GM12878 (cell line): ENCODE results near the gene TOP1. TPM values are rescaled to one million over a fixed set of nuclear protein-coding genes. Genes with fewer than 3 reads are reported as not detected.

Experiments used
- ATF7 ChIP-seq: fragments of 450-650 bp; IDR thresholded peaks from 2 replicates; pipeline ENCODE4 v1.6.1; 2016; ENCODE audit warnings: low read depth, mild to moderate bottlenecking
- BRCA1 ChIP-seq: IDR thresholded peaks from 2 replicates; pipeline ENCODE4 v1.6.1; 2011; ENCODE audit warnings: low read depth, low read length, improper control_type of control experiment
- CEBPB ChIP-seq, 2 experiments: fragments of 150-350 bp in 1 of 2; IDR thresholded peaks; 2 replicates each; pipeline ENCODE4 v1.6.1; 2012 to 2014; ENCODE audit warnings: low read depth in 2 of 2, low read length in 2 of 2, borderline replicate concordance in 1 of 2, inconsistent platforms in 1 of 2
- CREB1 ChIP-seq: IDR thresholded peaks from 2 replicates; pipeline ENCODE4 v1.6.1; 2012; ENCODE audit warnings: low read depth, mild to moderate bottlenecking, inconsistent platforms
- GABPA ChIP-seq: IDR thresholded peaks from 2 replicates; pipeline ENCODE4 v1.6.1; 2014; ENCODE audit warnings: antibody characterized with exemption, low read depth, mild to moderate bottlenecking, inconsistent platforms
- HDAC6 ChIP-seq: fragments of 200-600 bp; sonication (generic); IDR thresholded peaks from one replicate; pipeline ENCODE4 v1.8.0; 2017; ENCODE audit warnings: antibody characterized with exemption; ENCODE audit not compliant: unreplicated experiment
- HDGF ChIP-seq: fragments of 450-650 bp; IDR thresholded peaks from 2 replicates; pipeline ENCODE4 v1.6.1; 2016; ENCODE audit warnings: antibody characterized with exemption
- IRF4 ChIP-seq: IDR thresholded peaks from 2 replicates; pipeline ENCODE4 v1.6.1; 2011; ENCODE audit warnings: low read depth, low read length
- KAT2A ChIP-seq: conservative IDR thresholded peaks from 2 replicates; pipeline ENCODE4 v1.6.1; 2011; ENCODE audit warnings: low read depth, low read length; ENCODE audit not compliant: control insufficient read depth
- MEF2B ChIP-seq: fragments of 450-650 bp; IDR thresholded peaks from 2 replicates; pipeline ENCODE4 v1.6.1; 2018; ENCODE audit warnings: mild to moderate bottlenecking, moderate library complexity; ENCODE audit not compliant: partially characterized antibody, poor library complexity, severe bottlenecking
- MTA2 ChIP-seq: fragments of 450-650 bp; IDR thresholded peaks from 2 replicates; pipeline ENCODE4 v1.6.1; 2016; ENCODE audit warnings: low read depth, mild to moderate bottlenecking, moderate library complexity
- NR2C2 ChIP-seq: IDR thresholded peaks from 2 replicates; pipeline ENCODE4 v1.6.1; 2011; ENCODE audit warnings: borderline replicate concordance, low read depth; ENCODE audit not compliant: control insufficient read depth, insufficient read length
- PAX8 ChIP-seq: fragments of 450-650 bp; IDR thresholded peaks from 2 replicates; pipeline ENCODE4 v1.6.1; 2017; ENCODE audit warnings: mild to moderate bottlenecking, moderate library complexity
- POLR2AphosphoS2 ChIP-seq: IDR thresholded peaks from 2 replicates; pipeline ENCODE4 v1.6.1; 2011; ENCODE audit warnings: low read depth, mild to moderate bottlenecking, low read length, improper control_type of control experiment, moderate library complexity
- RAD21 ChIP-seq: IDR thresholded peaks from 2 replicates; pipeline ENCODE4 v1.6.1; 2011; ENCODE audit warnings: mild to moderate bottlenecking, low read depth, low read length, moderate library complexity; ENCODE audit not compliant: insufficient read depth
- RELB ChIP-seq: fragments of 450-650 bp; IDR thresholded peaks from 2 replicates; pipeline ENCODE4 v1.6.1; 2017; ENCODE audit warnings: low read depth, mild to moderate bottlenecking, moderate library complexity
- RFX5 ChIP-seq: IDR thresholded peaks from 2 replicates; pipeline ENCODE4 v1.6.1; 2011; ENCODE audit warnings: low read depth, low read length, improper control_type of control experiment
- SIX5 ChIP-seq: IDR thresholded peaks from 2 replicates; pipeline ENCODE4 v1.6.1; 2011; ENCODE audit warnings: mild to moderate bottlenecking, low read depth, low read length, moderate library complexity; ENCODE audit not compliant: severe bottlenecking
- SMARCA5 ChIP-seq: fragments of 450-650 bp; IDR thresholded peaks from 2 replicates; pipeline ENCODE4 v1.6.1; 2017; ENCODE audit warnings: mild to moderate bottlenecking
- SRF ChIP-seq, 2 experiments: IDR thresholded peaks; 2 replicates each; pipeline ENCODE4 v1.6.1; 2011; ENCODE audit warnings: low read depth in 2 of 2, low read length in 2 of 2, mild to moderate bottlenecking in 1 of 2, moderate library complexity in 1 of 2
- SUPT20H ChIP-seq: IDR thresholded peaks from 2 replicates; pipeline ENCODE4 v1.6.1; 2011; ENCODE audit warnings: low read depth, mild to moderate bottlenecking, low read length, moderate library complexity, borderline replicate concordance; ENCODE audit not compliant: control insufficient read depth
- TAF1 ChIP-seq: IDR thresholded peaks from 2 replicates; pipeline ENCODE4 v1.6.1; 2011; ENCODE audit warnings: mild to moderate bottlenecking, low read depth, low read length, borderline replicate concordance
- TCF12 ChIP-seq: IDR thresholded peaks from 2 replicates; pipeline ENCODE4 v1.6.1; 2011; ENCODE audit warnings: low read depth, mild to moderate bottlenecking, low read length
- TCF3 ChIP-seq: IDR thresholded peaks from 2 replicates; pipeline ENCODE4 v1.6.1; 2012; ENCODE audit warnings: low read depth, mild to moderate bottlenecking, low read length, borderline replicate concordance; ENCODE audit not compliant: insufficient read depth
- USF2 ChIP-seq: IDR thresholded peaks from 2 replicates; pipeline ENCODE4 v1.6.1; 2011; ENCODE audit warnings: low read depth, low read length, improper control_type of control experiment, borderline replicate concordance
- YBX1 ChIP-seq: fragments of 450-650 bp; IDR thresholded peaks from 2 replicates; pipeline ENCODE4 v1.6.1; 2016; ENCODE audit warnings: antibody characterized with exemption
- ZBTB11 ChIP-seq: fragments of 450-650 bp; formaldehyde crosslinking; IDR thresholded peaks from 2 replicates; pipeline ENCODE4 v1.5.0; 2022; ENCODE audit warnings: mild to moderate bottlenecking, missing genetic modification characterization
- polyA plus RNA-seq, 11 experiments: library from polyadenylated mRNA; depleted of rRNA in 4 of 11; unstranded in 6 of 11; stranded (reverse) in 5 of 11; fragments of >200 nt; fragmentation: Nextera tagmentation in 4 of 11; fragmentation: Illumina TruSeq in 1 of 11; extraction: Ambion mirVana in 4 of 11; extraction: Trizol in 1 of 11; gene quantifications; 1 replicate in 1 of 11; 2 replicates in 10 of 11; pipeline versions ENCODE4 v1.2.1 to v1.2.3, GENCODE V29; 2011 to 2016; ENCODE audit warnings: inconsistent platforms in 2 of 11, missing spikeins in 2 of 11, low read depth in 1 of 11
- total RNA-seq, 4 experiments: library from RNA; depleted of rRNA in 3 of 4; stranded (reverse); fragments of >200 nt in 3 of 4; fragmentation: Illumina TruSeq in 1 of 4; extraction: Trizol in 1 of 4; gene quantifications; 2 replicates each; pipeline versions ENCODE4 v1.2.1 to v1.2.3, GENCODE V29; 2013 to 2021

The TOP1 gene
- total and polyA plus RNA-seq, 10 of the 15 experiments (the other 5 are each of a cell fraction or from before 2014, with no cell fraction given) = 21.5 to 128 (median 47.3) TPM

GRCh38 chr20:41047975-41048305 is 19.3 kb downstream of the TOP1 start (continued):
- TF ChIP-seq TCF12 (no peak), SIX5 (no peak), PAX8 (0 out of 2 replicates have a peak, but pooled peaks have one; percentile 58), RFX5 (no peak), TCF3 (no peak), CEBPB (IDR thresholded peaks at IDR 0.05; ENCODE audit: borderline replicate concordance in 1 of 2, low read depth in 2 of 2, low read length in 2 of 2) (no peak), IRF4 (no peak), RAD21 (no peak), SUPT20H (no peak), MEF2B (peak; percentile 94), HDGF (0 out of 2 replicates have a peak, but pooled peaks have one; percentile 26), ATF7 (peak; percentile 43; the same call in 1 of the 2 replicates), NR2C2 (no peak), USF2 (no peak), BRCA1 (no peak), KAT2A (no peak), TAF1 (no peak), HDAC6 (no peak), GABPA (no peak), MTA2 (no peak), RELB (peak; percentile 41; the same call in 1 of the 2 replicates), SRF (IDR thresholded peaks at IDR 0.05; ENCODE audit: low read depth in 2 of 2, low read length in 2 of 2) (no peak), POLR2AphosphoS2 (no peak), YBX1 (no peak), SMARCA5 (no peak), ZBTB11 (CRISPR knock-in tag) (no peak), CREB1 (no peak)
